Measurements from ENCODE around the gene OR2M7.

The OR2M7 gene

GRCh38 chr1:248277876-248278275 is 46.5 kb downstream of the OR2M7 start, which contains the start of gene OR2T33:
Gene OR2T33, minus strand, starts transcription at chr1:248277976. Its CDS starts 4,162 bp downstream, at chr1:248273814.
- Histone ChIP-seq H3K27me3 (ENCODE audit: control insufficient read depth, low read length) (no peaks in the 10 kb centered on the region), H3K4me2 (ENCODE audit: low read length) (no peak within 1 kb of the TSS), H3K79me2 (ENCODE audit: control insufficient read depth, low read length) (no peaks in the 10 kb centered on the region), H3K27ac (ENCODE audit: low read depth, low read length) (no peak within 1 kb of the TSS), H3K36me3 (ENCODE audit: control insufficient read depth, low read length) (no peaks in the 10 kb centered on the region), H3K4me3 (ENCODE audit: low read length) (no peak within 1 kb of the TSS), H4K20me1 (ENCODE audit: control insufficient read depth, insufficient read depth, low read depth, low read length) (no peaks in the 10 kb centered on the region), H3K4me1 (ENCODE audit: control insufficient read depth, low read length) (no peaks in the 10 kb centered on the region), H3K9me3 (ENCODE audit: control insufficient read depth, insufficient read depth, low read length) (no peaks in the 10 kb centered on the region), H3F3A (ENCODE audit: control insufficient read depth, insufficient read depth) (no peaks in the 10 kb centered on the region), H3K9me2 (replicated peaks; ENCODE audit: control insufficient read depth, low read length) (no peaks in the 10 kb centered on the region)
- TF ChIP-seq EZH2phosphoT487 (IDR thresholded peaks at IDR 0.05; ENCODE audit: borderline replicate concordance, low read length) (no peak), CTCF (IDR thresholded peaks at IDR 0.05; ENCODE audit: low read depth, low read length, poor library complexity, severe bottlenecking) (no peak)
